Activated B cell treated with CpG ODN at 0.5 μM for 24 hours (primary cell): Measurements from ENCODE around the gene NEGR1. TPM values are rescaled to one million over a fixed set of nuclear protein-coding genes. Genes with fewer than 3 reads are reported as not detected.

Experiments used
- ATAC-seq: fragments of 200-7000 bp; cut with Tn5 transposase; one replicate; pipeline ENCODE4 v1.10.0; 2021; ENCODE audit warnings: low read depth, mild to moderate bottlenecking, moderate library complexity
- CTCF ChIA-PET: fragments of 350-600 bp; sonication (Branson Sonifier 250); formaldehyde crosslinking; loops from one replicate; lab custom pipeline; 2021; ENCODE audit warnings: antibody characterized with exemption; lab: Charles Lee
- POLR2A ChIA-PET: fragments of 350-600 bp; sonication (Branson Sonifier 250); formaldehyde crosslinking; loops from one replicate; lab custom pipeline; 2021; ENCODE audit warnings: antibody characterized with exemption; lab: Charles Lee
- DNase-seq: peaks from one replicate; pipeline ENCODE4 v3.0.0; 2022
- H3K27ac Mint-ChIP-seq: one replicate; pipeline ENCODE4 v1.8.0; 2020; ENCODE audit warnings: mixed read lengths
- H3K27me3 Mint-ChIP-seq: one replicate; pipeline ENCODE4 v1.8.0; 2021; ENCODE audit warnings: mixed read lengths
- H3K36me3 Mint-ChIP-seq: one replicate; pipeline ENCODE4 v1.8.0; 2021; ENCODE audit warnings: low read depth, mixed read lengths
- H3K4me1 Mint-ChIP-seq: one replicate; pipeline ENCODE4 v1.8.0; 2021; ENCODE audit warnings: mixed read lengths
- H3K4me3 Mint-ChIP-seq: one replicate; pipeline ENCODE4 v1.8.0; 2020; ENCODE audit warnings: mild to moderate bottlenecking, mixed read lengths
- H3K9me3 Mint-ChIP-seq: one replicate; pipeline ENCODE4 v1.8.0; 2020; ENCODE audit warnings: mixed read lengths
- CTCF ChIP-seq: fragments of 200-600 bp; IDR thresholded peaks from one replicate; pipeline ENCODE4 v1.8.0; 2022; ENCODE audit warnings: antibody characterized with exemption, mild to moderate bottlenecking
- intact Hi-C: fragments of 100-400 bp; cut with micrococcal nuclease; formaldehyde crosslinking; loops from one replicate; pipeline ENCODE4 v1.15.1; 2024
- total RNA-seq: library from RNA; stranded (reverse); gene quantifications from 2 replicates; pipeline ENCODE4 v1.2.3, GENCODE V29; 2022

The NEGR1 gene
- total RNA-seq, 1 donor from 2014 or later = not detected

DNA sequence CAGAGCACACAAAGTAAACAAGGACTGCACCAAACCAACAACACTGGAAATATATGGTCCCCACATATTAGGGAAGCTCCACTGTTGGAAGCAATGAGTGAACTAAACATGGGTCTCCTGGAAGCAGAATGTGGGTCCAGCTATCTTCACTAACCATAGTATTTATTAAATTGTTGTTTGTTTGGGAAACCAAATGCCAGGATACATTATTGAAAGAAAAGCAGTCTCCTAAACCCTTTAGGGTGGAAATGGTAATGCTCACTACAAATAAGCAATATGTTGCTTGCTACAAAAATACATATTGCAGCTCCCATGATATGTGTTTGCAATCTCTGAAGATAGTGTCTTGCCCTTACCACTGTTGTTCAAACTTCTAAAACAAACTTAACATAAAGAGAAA lies 2.2 kb downstream of the NEGR1 start:
- Mint-ChIP-seq H3K27me3 (peaks cover 13% of the 10 kb centered on the region), H3K27ac (no peak overlapping the region), H3K9me3 (peaks cover 3% of the 10 kb centered on the region), H3K4me3 (no peak overlapping the region), H3K36me3 (no peaks in the 10 kb centered on the region), H3K4me1 (peaks cover 17% of the 10 kb centered on the region)
- DNase-seq = no peak
- CTCF ChIA-PET = no interaction called here
- no peak for ATAC-seq
- POLR2A ChIA-PET = no interaction called here
- no peak for TF ChIP-seq CTCF
- intact Hi-C loops = loop anchor here (5.0 to 10.0 kb wide), 2 partner anchors 225 to 1198 kb away; partner anchors contain the start of gene ZRANB2

- DNase-seq = no peak
- Mint-ChIP-seq H3K4me1 (peaks cover 17% of the 10 kb centered on the region), H3K27ac (no peak overlapping the region), H3K4me3 (no peak overlapping the region), H3K27me3 (peaks cover 13% of the 10 kb centered on the region), H3K9me3 (peaks cover 3% of the 10 kb centered on the region), H3K36me3 (no peaks in the 10 kb centered on the region)
- ChIA-PET POLR2A (no interaction called here), CTCF (no interaction called here)
- TF ChIP-seq CTCF = no peak
- no peak for ATAC-seq
- intact Hi-C loops = no loop called here
These were observed 3.9 kb downstream of the NEGR1 start for GRCh38 chr1:72278461-72278860.

- Mint-ChIP-seq H3K4me3 (no peak overlapping the region), H3K27me3 (no peaks in the 10 kb centered on the region), H3K9me3 (peaks cover 3% of the 10 kb centered on the region), H3K36me3 (no peaks in the 10 kb centered on the region), H3K27ac (no peak overlapping the region), H3K4me1 (no peaks in the 10 kb centered on the region)
- CTCF ChIA-PET = no interaction called here
- intact Hi-C loops = no loop called here
- no peak for DNase-seq
- ATAC-seq = no peak
- no peak for TF ChIP-seq CTCF
- POLR2A ChIA-PET = no interaction called here
These were observed 10.7 kb downstream of the NEGR1 start for GRCh38 chr1:72271555-72272085.

DNA sequence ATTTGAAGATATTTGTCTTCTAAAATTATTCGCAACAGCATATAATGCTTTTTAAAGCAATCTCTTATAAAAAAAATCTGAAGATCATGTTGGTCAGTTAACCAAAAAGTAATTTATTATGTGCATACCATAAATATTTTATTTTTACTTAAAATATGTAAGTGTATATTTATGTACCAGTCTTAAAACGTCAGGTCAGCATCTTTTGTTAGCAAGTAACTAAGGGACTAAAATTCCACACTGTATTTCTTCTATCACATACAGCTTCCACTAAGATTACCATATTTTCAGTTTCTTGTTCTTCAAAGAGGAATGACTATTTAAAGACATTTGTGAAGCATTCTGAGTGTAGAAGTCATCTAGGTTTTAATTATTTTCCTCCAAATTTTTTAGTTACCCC lies 19.6 kb downstream of the NEGR1 start:
- H3K36me3 Mint-ChIP-seq = no peaks in the 10 kb centered on the region
- CTCF ChIA-PET = no interaction called here
- no peak overlapping the region for H3K4me3 Mint-ChIP-seq
- no peaks in the 10 kb centered on the region for H3K27me3 Mint-ChIP-seq
- no peaks in the 10 kb centered on the region for H3K9me3 Mint-ChIP-seq
- H3K27ac Mint-ChIP-seq = no peak overlapping the region
- no peaks in the 10 kb centered on the region for H3K4me1 Mint-ChIP-seq
- intact Hi-C loops = no loop called here
- ATAC-seq (no peak), DNase-seq (no peak)
- POLR2A ChIA-PET = no interaction called here
- no peak for TF ChIP-seq CTCF

DNA sequence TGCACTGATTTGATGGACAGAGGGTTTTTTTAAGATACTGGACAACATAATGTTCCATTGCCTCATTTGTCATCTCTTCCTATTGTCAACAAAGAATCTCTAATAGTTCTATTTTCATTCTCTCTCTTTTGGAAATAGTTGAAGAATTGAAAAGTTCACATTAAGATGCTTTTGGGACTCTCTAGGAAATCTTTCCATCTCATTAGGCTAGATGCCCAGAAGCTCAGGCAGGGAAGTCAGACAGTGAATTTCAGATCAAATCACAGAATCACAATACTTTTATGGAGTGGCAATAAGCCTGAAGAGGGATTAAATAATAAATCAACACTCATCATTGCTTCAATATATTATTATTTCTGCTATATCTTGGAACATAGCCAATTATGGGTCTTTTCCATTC lies 29.2 kb downstream of the NEGR1 start:
- no peaks in the 10 kb centered on the region for H3K36me3 Mint-ChIP-seq
- CTCF ChIA-PET = no interaction called here
- H3K9me3 Mint-ChIP-seq = no peaks in the 10 kb centered on the region
- no peaks in the 10 kb centered on the region for H3K4me1 Mint-ChIP-seq
- DNase-seq = no peak
- TF ChIP-seq CTCF = no peak
- H3K4me3 Mint-ChIP-seq = no peak overlapping the region
- intact Hi-C loops = no loop called here
- H3K27me3 Mint-ChIP-seq = no peaks in the 10 kb centered on the region
- POLR2A ChIA-PET = no interaction called here
- H3K27ac Mint-ChIP-seq = no peak overlapping the region
- ATAC-seq = no peak
